SJSA1 (cell line): ENCODE data around the gene PDE3A. TPM values are rescaled to one million over a fixed set of nuclear protein-coding genes. Genes with fewer than 3 reads are reported as not detected.

ENCODE experiments used
- DNase-seq, 2 experiments: peaks; one replicate each; pipeline ENCODE4 v3.0.0-alpha.2; 2015 to 2020; ENCODE audit warnings: low spot score in 2 of 2, low read depth in 1 of 2
- H3K27ac ChIP-seq: fragments of 250-450 bp; sonication (Bioruptor Pico); 2 replicates; pipeline ENCODE4 v1.5.1; 2020; ENCODE audit warnings: mild to moderate bottlenecking, moderate library complexity
- H3K27me3 ChIP-seq: fragments of 250-450 bp; sonication (Bioruptor Pico); replicated peaks from 2 replicates; pipeline ENCODE4 v1.5.1; 2020; ENCODE audit warnings: mild to moderate bottlenecking, moderate library complexity
- H3K36me3 ChIP-seq: fragments of 250-450 bp; sonication (Bioruptor Pico); 2 replicates; pipeline ENCODE4 v1.5.1; 2020; ENCODE audit warnings: mild to moderate bottlenecking
- H3K4me1 ChIP-seq: fragments of 250-450 bp; sonication (Bioruptor Pico); replicated peaks from 2 replicates; pipeline ENCODE4 v1.6.1; 2021; ENCODE audit warnings: mild to moderate bottlenecking
- H3K4me3 ChIP-seq: fragments of 250-450 bp; sonication (Bioruptor Pico); 2 replicates; pipeline ENCODE4 v1.5.1; 2020; ENCODE audit warnings: mild to moderate bottlenecking
- H3K9me3 ChIP-seq: fragments of 250-450 bp; sonication (Bioruptor Pico); replicated peaks from 2 replicates; pipeline ENCODE4 v1.5.1; 2020; ENCODE audit warnings: mild to moderate bottlenecking
- total RNA-seq: library from RNA; depleted of rRNA; stranded (reverse); fragments of >200 nt; shearing (Covaris generic); gene quantifications from 2 replicates; pipeline ENCODE4 v1.2.3, GENCODE V29; 2014

The PDE3A gene
- total RNA-seq, 1 experiment from 2014 or later: 0.13 TPM

DNA sequence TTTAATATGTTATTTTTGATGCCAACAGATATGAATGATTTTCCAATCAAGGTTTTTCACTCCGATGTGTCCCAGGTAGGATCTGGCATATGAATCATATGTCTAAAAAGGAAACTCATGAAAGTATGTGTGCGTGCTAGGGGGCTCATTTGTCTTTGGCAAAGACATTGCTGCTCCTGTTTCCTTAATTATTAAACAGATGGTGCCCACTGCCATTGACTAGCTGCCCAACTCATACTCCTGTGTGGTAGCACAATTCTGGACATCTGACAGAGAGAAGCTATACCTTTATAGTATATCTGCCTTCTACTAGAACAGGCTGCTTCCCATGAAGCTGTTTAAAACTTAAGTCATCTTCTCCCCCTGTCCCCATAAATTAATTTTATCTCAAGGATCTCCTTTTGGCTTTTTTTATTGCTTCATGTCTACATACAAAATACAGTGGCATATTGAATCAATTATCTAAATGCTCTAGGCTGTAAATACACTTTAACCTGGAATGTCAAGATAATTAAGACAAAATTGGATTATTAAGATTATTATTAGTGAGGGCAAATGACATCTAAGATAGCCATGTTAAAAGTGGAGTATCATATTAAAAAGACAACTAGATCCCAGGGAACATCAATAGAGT is 1.4 kb upstream of the PDE3A start:
- H3K4me3 ChIP-seq: no peak overlapping the region
- DNase-seq: no peak
- H3K36me3 ChIP-seq: no peaks in the 10 kb centered on the region
- H3K4me1 ChIP-seq: peaks cover 13% of the 10 kb centered on the region
- peaks cover 30% of the 10 kb centered on the region for H3K27me3 ChIP-seq
- no peak overlapping the region for H3K27ac ChIP-seq
- no peaks in the 10 kb centered on the region for H3K9me3 ChIP-seq

DNA sequence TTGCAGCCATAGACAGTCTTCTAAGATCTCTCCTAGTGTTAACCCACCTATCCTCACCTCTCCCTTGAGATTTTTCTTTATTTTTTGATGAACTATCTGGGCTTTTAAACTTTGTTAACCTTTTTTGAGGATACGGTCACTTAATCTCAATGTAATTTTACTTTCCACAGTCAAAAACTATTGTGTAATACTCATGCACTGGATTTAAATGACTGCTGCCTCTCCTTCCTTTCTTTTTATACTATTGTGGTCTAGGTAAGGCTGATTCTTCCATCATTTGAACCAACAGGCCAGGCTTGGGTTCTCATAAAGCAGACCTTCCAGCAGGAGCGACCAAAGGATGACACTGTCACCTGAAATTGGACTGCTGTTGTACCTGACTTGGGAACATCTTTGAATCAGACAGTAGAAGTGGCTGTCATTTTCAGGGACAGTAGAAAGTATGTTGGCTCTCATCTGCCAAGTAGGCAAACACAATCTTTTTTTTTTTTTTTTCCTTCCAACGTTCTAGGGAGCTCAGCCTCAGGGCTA is 689 bp upstream of the PDE3A start:
- no peak overlapping the region for H3K27ac ChIP-seq
- DNase-seq: no peak
- peaks cover 30% of the 10 kb centered on the region for H3K27me3 ChIP-seq
- H3K4me3 ChIP-seq: peak overlapping the region; percentile 39
- no peaks in the 10 kb centered on the region for H3K9me3 ChIP-seq
- no peaks in the 10 kb centered on the region for H3K36me3 ChIP-seq
- H3K4me1 ChIP-seq: peaks cover 13% of the 10 kb centered on the region

DNA sequence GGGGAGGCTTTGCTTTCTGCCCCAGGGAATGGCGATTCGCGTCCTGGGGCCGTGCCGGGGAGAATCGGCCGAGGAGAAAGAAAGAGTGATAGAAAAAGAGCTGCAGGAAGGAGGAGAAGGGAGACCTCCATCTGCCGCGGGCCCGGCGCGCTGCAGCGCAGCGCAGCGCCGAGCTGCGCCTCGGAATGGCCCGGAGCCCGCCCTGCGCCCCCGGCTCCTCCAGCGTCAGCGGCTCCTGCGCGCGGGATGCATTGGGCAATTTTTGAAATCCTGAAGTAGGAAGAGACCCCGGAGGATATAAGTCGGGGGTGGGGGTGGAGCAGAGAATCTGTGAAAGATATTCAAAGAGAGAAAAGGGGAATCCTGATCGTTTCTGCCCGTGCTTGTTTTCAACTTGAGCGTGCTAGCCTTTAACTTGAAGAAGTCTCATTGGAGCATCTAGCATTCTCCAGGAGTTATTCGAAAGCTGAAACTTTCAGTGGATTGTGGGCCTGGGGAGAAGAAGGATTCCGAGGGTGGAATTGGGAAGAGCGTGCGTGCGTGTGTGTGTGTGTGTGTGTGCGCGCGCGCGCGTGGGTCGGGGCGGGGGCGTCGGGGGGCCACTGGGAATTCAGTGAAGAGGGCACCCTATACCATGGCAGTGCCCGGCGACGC is 441 bp downstream of the PDE3A start:
- Histone ChIP-seq H3K36me3 (no peaks in the 10 kb centered on the region), H3K9me3 (no peaks in the 10 kb centered on the region), H3K4me3 (peak overlapping the region; percentile 39), H3K27me3 (peaks cover 30% of the 10 kb centered on the region), H3K4me1 (peaks cover 13% of the 10 kb centered on the region), H3K27ac (no peak overlapping the region)
- peak in 1 of 2 experiments; percentile 55 for DNase-seq

DNA sequence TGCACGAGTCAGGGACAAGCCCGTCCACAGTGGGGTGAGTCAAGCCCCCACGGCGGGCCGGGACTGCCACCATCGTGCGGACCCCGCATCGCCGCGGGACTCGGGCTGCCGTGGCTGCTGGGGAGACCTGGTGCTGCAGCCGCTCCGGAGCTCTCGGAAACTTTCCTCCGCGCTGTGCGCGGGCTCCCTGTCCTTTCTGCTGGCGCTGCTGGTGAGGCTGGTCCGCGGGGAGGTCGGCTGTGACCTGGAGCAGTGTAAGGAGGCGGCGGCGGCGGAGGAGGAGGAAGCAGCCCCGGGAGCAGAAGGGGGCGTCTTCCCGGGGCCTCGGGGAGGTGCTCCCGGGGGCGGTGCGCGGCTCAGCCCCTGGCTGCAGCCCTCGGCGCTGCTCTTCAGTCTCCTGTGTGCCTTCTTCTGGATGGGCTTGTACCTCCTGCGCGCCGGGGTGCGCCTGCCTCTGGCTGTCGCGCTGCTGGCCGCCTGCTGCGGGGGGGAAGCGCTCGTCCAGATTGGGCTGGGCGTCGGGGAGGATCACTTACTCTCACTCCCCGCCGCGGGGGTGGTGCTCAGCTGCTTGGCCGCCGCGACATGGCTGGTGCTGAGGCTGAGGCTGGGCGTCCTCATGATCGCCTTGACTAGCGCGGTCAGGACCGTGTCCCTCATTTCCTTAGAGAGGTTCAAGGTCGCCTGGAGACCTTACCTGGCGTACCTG is 1.1 kb downstream of the PDE3A start:
- peak; percentile 40 to 48 for DNase-seq
- Histone ChIP-seq H3K27ac (no peak overlapping the region), H3K27me3 (peaks cover 30% of the 10 kb centered on the region), H3K36me3 (no peaks in the 10 kb centered on the region), H3K4me1 (peaks cover 13% of the 10 kb centered on the region), H3K4me3 (peak overlapping the region; percentile 39), H3K9me3 (no peaks in the 10 kb centered on the region)

DNA sequence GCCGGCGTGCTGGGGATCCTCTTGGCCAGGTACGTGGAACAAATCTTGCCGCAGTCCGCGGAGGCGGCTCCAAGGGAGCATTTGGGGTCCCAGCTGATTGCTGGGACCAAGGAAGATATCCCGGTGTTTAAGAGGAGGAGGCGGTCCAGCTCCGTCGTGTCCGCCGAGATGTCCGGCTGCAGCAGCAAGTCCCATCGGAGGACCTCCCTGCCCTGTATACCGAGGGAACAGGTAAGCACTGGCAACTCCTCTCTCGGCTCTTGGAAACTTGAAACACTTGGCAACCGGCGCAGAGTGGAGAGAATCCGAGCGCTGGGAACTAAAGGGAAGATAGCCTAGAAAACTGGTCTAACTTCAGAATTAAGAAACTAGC is 1.7 kb downstream of the PDE3A start:
- Histone ChIP-seq H3K27ac (no peak overlapping the region), H3K36me3 (no peaks in the 10 kb centered on the region), H3K27me3 (peaks cover 30% of the 10 kb centered on the region), H3K4me3 (peak overlapping the region; percentile 39), H3K4me1 (peaks cover 13% of the 10 kb centered on the region), H3K9me3 (no peaks in the 10 kb centered on the region)
- DNase-seq: no peak

DNA sequence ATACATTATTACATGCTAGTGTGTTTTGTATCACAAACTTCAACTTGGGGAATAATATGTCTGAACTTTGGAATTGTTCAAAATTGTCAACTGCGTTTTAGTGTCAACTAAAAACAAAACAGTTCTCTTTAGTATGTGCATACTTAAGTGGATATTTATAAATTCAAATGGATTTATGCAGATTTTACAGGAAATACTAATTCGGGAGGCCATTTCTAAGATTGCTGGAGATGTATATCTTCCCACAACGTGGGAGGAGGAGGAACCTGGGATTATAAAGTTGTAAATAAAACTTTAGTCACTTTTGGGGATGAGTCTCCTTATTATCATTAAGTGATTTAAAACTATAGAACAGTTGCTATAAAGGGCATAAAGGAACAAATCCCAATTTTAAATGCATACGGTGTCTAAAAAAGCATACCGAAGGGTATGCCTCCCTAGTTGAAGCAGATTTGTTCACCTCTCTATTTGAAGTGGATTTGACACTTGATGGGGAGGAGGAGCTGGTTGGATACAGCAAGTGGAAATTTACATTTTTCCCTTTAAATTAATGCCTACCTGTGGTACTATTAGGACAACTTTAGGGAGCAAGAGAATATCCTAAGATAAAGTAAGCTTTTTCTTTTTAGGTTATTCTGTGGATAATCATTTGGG is 2.7 kb downstream of the PDE3A start:
- Histone ChIP-seq H3K4me3 (no peak overlapping the region), H3K9me3 (no peaks in the 10 kb centered on the region), H3K4me1 (peaks cover 13% of the 10 kb centered on the region), H3K36me3 (no peaks in the 10 kb centered on the region), H3K27me3 (peaks cover 30% of the 10 kb centered on the region), H3K27ac (no peak overlapping the region)
- DNase-seq: no peak

DNA sequence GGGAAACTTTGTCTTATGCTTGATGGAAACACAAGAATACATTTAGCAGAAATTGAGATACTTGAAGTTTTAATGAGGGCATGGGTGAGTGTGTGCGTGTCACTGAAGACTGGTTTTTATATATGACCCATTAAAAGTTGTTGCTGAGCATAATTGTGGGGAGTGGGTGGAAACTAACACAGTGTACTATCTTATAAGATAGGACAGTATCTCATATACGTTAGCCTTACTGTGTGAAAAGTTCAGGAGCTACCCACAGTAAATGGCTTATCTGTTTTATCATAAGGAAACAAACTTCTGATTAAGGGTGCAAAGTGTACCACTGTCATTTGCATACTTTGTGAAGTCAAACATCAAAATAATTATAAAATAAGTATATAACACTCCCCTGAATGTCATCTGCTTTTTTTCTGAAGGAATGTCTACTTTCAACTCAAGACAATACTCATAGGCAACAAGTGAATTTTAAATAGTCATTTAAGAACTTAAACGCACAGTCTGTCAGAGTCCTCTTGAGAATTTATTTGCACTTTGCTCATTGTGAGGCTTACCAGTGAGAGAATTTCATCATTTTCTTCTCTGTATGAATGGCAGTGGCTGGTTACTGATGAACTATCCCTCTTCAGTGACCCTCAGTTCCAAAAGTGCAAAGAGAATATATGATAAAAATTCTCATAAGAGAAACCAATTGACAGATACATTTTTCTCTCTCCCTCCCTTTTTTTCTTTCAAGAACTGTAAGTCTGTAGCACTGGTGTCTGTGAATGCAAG is 4.2 kb downstream of the PDE3A start:
- Histone ChIP-seq H3K9me3 (no peaks in the 10 kb centered on the region), H3K27ac (no peak overlapping the region), H3K4me3 (no peak overlapping the region), H3K4me1 (peaks cover 13% of the 10 kb centered on the region), H3K27me3 (peaks cover 23% of the 10 kb centered on the region), H3K36me3 (no peaks in the 10 kb centered on the region)
- DNase-seq: no peak

DNA sequence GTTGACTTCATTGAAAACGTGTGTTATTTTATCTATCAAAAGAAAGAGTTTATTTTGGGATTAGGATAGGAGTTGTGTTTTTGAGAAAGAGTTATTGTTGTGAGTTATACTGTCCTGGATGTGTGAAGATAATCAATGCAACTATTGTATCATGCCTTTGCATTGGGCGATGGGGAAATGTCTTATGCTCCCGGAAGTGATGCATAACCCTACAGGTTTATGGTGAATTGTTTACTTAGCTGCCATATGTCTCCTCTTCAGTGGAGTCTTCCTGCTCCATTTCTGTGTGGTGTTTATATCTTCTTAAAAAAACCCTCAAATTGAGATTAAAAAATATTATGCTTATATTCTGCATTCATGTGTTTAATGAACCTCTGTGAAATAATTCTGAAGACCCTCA is 6.5 kb downstream of the PDE3A start:
- DNase-seq: no peak
- H3K27ac ChIP-seq: no peak overlapping the region
- H3K4me1 ChIP-seq: peaks cover 3% of the 10 kb centered on the region
- no peaks in the 10 kb centered on the region for H3K36me3 ChIP-seq
- H3K9me3 ChIP-seq: no peaks in the 10 kb centered on the region
- no peak overlapping the region for H3K4me3 ChIP-seq
- H3K27me3 ChIP-seq: peaks cover 20% of the 10 kb centered on the region

DNA sequence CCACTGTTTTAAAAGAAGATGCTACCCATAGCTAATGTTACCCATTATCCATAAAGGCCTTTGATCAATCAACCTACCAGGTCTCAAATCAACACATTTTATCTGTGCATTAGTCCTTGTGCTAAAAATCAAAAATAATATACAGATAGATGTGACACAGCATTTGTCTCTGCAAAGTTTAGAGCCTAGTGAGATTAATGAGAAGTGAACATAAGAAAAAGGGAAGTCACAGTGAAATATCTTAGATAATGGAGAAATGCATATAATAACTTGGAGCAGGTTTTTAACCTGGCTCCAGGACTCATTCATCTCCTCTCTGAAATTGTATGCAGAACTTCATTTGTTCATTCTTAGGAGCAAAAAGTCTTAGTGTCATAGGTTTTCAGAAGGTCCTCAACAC is 7.2 kb downstream of the PDE3A start:
- H3K27me3 ChIP-seq: peaks cover 13% of the 10 kb centered on the region; the same call in 1 of the 2 replicates
- no peaks in the 10 kb centered on the region for H3K9me3 ChIP-seq
- DNase-seq: no peak
- no peak overlapping the region for H3K4me3 ChIP-seq
- no peaks in the 10 kb centered on the region for H3K36me3 ChIP-seq
- H3K27ac ChIP-seq: no peak overlapping the region
- H3K4me1 ChIP-seq: no peaks in the 10 kb centered on the region

DNA sequence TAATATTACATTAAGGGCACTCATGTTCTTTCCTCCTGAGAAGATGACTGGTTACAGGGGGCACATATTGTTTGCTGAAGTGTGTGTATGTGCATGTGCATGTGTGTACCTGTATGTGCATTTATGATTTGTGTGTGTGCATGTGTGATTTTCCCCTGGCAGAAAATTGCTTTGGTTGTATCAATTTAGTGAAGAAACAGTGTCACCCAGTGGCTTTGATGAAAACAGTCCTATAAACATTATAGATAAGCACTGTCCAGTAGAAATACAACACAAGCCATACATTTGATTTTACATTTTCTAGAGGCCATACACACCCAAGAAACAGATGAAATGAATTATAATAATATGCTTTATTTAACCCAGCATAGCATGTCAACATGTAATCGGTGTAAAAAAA is 8.6 kb downstream of the PDE3A start:
- H3K27me3 ChIP-seq: no peaks in the 10 kb centered on the region; the same call in 1 of the 2 replicates
- H3K4me3 ChIP-seq: no peak overlapping the region
- H3K36me3 ChIP-seq: no peaks in the 10 kb centered on the region
- no peaks in the 10 kb centered on the region for H3K4me1 ChIP-seq
- no peaks in the 10 kb centered on the region for H3K9me3 ChIP-seq
- DNase-seq: peak in 1 of 2 experiments; percentile 3
- H3K27ac ChIP-seq: no peak overlapping the region

DNA sequence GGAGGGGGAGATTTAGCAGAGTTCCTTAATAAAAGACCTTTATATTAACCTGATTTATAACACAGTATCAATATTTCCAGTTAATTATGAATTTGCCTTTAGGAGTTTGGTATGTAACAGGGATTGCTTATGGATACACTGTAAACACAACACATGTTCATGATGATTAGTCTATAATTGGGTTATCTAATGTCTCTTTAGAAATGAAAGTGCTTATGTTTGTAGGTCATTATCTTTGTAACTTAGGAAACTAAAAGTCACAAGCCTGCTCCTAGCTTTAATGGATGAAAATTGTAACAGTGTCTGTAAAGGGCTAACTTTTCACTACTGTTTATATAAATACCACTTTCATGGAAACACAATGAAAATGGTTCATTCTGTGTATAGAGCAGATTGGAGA is 9.4 kb downstream of the PDE3A start:
- Histone ChIP-seq H3K4me1 (no peaks in the 10 kb centered on the region), H3K36me3 (no peaks in the 10 kb centered on the region), H3K4me3 (no peak overlapping the region), H3K27me3 (no peaks in the 10 kb centered on the region; the same call in 1 of the 2 replicates), H3K27ac (no peak overlapping the region), H3K9me3 (no peaks in the 10 kb centered on the region)
- no peak for DNase-seq

DNA sequence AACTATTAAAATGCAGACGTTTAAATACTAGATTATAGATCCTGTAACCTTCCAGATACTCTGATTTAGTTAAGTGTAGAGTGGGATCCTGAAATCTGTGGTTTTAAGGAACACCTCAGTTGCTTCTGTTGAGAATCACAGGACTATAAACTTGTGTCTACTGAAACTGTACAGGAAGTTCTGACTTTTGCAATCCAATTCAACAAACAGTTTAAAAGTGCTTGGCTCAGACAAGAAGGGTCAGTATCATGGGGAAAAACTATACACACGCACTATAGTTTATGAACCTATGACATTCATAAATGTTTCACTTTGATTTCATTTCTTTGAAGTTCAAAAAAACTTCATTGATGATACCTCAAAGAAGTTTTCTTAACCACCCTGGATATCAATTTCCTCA is 13.8 kb downstream of the PDE3A start:
- H3K36me3 ChIP-seq: no peaks in the 10 kb centered on the region

DNA sequence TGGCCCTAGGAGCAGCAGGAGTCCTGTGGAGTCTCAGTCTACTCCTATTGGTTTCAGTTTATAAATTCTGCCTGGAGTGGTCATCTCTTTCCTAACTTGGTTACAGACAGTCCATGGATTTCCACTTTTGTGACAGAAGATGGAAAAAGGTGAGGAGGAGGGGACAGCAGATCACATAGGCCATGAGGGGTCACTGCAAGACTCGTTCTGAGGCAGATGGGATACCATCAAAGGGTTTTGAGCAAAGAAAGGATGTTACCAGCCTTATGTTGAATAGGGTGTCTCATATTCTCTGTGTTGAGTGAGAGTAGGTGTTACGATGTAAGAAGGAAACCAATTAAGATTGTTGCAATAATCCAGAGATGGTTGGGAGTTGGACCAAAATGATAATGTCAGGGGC is 15.3 kb downstream of the PDE3A start:
- Histone ChIP-seq H3K36me3 (no peaks in the 10 kb centered on the region), H3K9me3 (no peaks in the 10 kb centered on the region), H3K4me1 (no peaks in the 10 kb centered on the region), H3K27ac (no peak overlapping the region), H3K27me3 (no peaks in the 10 kb centered on the region), H3K4me3 (no peak overlapping the region)
- DNase-seq: no peak

More for the DNA sequence above, 13.8 kb downstream of the PDE3A start:
- no peaks in the 10 kb centered on the region for H3K4me1 ChIP-seq
- no peak for DNase-seq
- H3K27me3 ChIP-seq: no peaks in the 10 kb centered on the region
- H3K9me3 ChIP-seq: no peaks in the 10 kb centered on the region
- H3K27ac ChIP-seq: no peak overlapping the region
- no peak overlapping the region for H3K4me3 ChIP-seq
